Brain microvascular endothelial cell (primary cell): Measurements from ENCODE around the gene FN3KRP.

Experiments
- DNase-seq: peaks from one replicate; pipeline ENCODE4 v3.0.0-alpha.2; 2020
- H3K27ac ChIP-seq: fragments of 250-450 bp; sonication (Bioruptor Pico); 2 replicates; pipeline ENCODE4 v1.5.1; 2020; ENCODE audit warnings: mild to moderate bottlenecking, moderate library complexity
- H3K27me3 ChIP-seq: fragments of 250-450 bp; sonication (Bioruptor Pico); replicated peaks from 2 replicates; pipeline ENCODE4 v1.5.1; 2020; ENCODE audit warnings: mild to moderate bottlenecking
- H3K36me3 ChIP-seq: fragments of 250-450 bp; sonication (Bioruptor Pico); replicated peaks from 2 replicates; pipeline ENCODE4 v1.5.1; 2020; ENCODE audit warnings: mild to moderate bottlenecking
- H3K4me3 ChIP-seq: 2 replicates; pipeline ENCODE4 v1.5.1; 2011; ENCODE audit warnings: low read depth, mild to moderate bottlenecking, control low read depth, low read length, moderate library complexity
- in situ Hi-C: cut with HindIII; loops from 2 replicates; pipeline ENCODE4 v1.10.0; 2017; ENCODE audit warnings: low sequenced_read_pairs, low pct_ligation_motif_present
- TF ChIP-seq, protein P1 (sequence below): IDR thresholded peaks from 2 replicates; pipeline ENCODE4 v1.5.1; 2011; ENCODE audit warnings: low read depth, mild to moderate bottlenecking, moderate library complexity, low read length, control low read depth, inconsistent platforms; ENCODE audit errors: missing control alignments

Gene FN3KRP, protein sequence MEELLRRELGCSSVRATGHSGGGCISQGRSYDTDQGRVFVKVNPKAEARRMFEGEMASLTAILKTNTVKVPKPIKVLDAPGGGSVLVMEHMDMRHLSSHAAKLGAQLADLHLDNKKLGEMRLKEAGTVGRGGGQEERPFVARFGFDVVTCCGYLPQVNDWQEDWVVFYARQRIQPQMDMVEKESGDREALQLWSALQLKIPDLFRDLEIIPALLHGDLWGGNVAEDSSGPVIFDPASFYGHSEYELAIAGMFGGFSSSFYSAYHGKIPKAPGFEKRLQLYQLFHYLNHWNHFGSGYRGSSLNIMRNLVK

DNA sequence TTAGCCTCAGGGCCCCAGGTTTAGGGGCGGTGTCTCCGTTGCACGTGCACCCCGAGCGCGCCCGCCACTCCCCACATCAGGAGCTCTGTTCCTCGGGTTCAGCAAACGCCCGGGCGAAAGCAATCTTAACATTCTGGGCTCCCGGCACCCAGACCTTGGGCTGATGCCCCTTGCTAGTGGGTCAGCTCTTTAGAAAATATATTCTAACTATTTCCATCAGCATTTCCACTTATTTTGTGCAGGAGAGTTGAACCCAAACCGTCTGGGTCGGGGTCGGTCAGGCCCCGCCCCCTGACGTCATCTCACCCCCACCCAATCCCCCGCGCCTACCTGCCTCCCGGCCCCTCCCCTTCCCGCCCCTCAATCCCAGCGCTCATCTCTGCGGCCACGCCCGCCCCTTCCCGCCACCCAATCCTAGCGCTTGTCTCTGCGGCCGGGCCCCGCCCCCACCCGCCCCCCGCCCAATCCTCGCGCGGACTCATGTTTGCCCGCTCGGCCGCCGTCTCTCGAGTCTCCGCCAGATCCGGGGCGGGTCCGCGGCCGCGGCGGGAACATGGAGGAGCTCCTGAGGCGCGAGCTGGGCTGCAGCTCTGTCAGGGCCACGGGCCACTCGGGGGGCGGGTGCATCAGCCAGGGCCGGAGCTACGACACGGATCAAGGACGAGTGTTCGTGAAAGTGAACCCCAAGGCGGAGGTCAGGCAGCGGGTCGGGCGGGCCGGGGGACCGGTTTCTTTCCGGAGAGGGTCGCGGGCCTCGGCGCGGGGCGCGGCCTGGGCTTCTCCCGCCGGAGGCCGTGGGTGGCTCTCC is at the start of gene FN3KRP:
Gene FN3KRP, plus strand, starts transcription at position 504 of the 808 bp plus-strand sequence. Its CDS starts 50 bp downstream, at position 554.
- in situ Hi-C loops, result no loop called here
- H3K4me3 ChIP-seq, result peak within 1 kb of the TSS; percentile 62
- TF ChIP-seq, protein P1, sequence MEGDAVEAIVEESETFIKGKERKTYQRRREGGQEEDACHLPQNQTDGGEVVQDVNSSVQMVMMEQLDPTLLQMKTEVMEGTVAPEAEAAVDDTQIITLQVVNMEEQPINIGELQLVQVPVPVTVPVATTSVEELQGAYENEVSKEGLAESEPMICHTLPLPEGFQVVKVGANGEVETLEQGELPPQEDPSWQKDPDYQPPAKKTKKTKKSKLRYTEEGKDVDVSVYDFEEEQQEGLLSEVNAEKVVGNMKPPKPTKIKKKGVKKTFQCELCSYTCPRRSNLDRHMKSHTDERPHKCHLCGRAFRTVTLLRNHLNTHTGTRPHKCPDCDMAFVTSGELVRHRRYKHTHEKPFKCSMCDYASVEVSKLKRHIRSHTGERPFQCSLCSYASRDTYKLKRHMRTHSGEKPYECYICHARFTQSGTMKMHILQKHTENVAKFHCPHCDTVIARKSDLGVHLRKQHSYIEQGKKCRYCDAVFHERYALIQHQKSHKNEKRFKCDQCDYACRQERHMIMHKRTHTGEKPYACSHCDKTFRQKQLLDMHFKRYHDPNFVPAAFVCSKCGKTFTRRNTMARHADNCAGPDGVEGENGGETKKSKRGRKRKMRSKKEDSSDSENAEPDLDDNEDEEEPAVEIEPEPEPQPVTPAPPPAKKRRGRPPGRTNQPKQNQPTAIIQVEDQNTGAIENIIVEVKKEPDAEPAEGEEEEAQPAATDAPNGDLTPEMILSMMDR, result no peak
- peak; percentile 89 for DNase-seq
- H3K27me3 ChIP-seq, result no peaks in the 10 kb centered on the region
- H3K36me3 ChIP-seq, result no peaks in the 10 kb centered on the region
- peak within 1 kb of the TSS; percentile 43 for H3K27ac ChIP-seq

DNA sequence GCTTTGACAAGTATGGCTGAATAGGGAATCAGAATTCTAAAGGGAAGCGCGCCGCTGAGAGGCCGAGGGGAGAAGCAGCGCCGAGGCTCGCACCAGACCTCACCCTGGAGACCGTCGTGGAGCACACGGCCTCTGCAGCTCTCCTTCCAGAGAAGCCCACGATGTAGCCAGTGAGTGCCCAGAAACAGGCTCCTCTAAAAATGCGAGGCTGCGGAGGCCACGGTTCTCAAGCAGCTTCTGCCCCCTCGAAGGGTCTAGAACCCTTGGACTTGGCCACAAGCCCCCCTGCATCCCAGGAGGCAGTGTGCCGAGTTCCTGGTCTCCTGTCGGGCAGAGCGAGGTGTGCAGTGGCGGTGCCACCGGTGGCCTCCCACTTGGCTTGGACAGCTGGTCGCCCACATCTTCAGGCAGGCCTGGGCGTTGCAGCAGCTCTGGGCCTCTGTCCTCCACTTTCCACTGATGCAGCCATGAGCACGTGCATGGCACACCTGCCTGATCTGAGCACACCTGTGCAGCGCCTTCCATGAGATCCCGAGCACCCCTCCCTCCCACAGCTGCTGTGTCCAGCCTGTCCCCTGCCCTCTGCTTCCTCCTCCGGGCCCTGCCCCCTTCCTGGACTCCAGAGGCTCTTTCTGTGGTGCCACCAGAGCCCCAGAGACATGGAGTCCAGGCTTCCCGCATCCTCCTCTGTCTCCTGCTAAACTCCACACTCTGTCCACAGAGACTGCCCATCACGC is 49.4 kb upstream of the FN3KRP start:
- TF ChIP-seq, protein P1, result no peak
- in situ Hi-C loops, result no loop called here
- H3K27me3 ChIP-seq, result no peaks in the 10 kb centered on the region
- H3K27ac ChIP-seq, result no peak overlapping the region
- no peak overlapping the region for H3K4me3 ChIP-seq
- no peak for DNase-seq
- H3K36me3 ChIP-seq, result no peaks in the 10 kb centered on the region

DNA sequence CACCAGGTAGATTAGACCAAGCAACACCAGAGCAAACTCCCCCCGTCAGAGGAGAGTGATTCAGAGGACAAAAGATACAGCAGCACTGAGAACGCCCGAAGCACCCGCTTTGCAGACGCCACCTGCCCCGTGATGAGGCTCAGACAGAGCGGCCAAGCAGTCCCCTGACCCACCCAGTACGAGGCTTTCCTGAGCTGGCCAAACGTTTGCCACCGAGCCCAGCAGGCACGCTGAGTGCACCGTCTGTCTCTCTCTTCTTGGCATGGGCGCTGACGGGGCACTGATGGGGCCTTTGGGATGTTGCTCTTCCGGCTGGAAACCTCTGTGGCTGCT is 48.9 kb upstream of the FN3KRP start:
- Histone ChIP-seq H3K27me3 (no peaks in the 10 kb centered on the region), H3K27ac (no peak overlapping the region), H3K4me3 (no peak overlapping the region), H3K36me3 (no peaks in the 10 kb centered on the region)
- TF ChIP-seq, protein P1, result no peak
- in situ Hi-C loops, result no loop called here
- DNase-seq, result no peak

DNA sequence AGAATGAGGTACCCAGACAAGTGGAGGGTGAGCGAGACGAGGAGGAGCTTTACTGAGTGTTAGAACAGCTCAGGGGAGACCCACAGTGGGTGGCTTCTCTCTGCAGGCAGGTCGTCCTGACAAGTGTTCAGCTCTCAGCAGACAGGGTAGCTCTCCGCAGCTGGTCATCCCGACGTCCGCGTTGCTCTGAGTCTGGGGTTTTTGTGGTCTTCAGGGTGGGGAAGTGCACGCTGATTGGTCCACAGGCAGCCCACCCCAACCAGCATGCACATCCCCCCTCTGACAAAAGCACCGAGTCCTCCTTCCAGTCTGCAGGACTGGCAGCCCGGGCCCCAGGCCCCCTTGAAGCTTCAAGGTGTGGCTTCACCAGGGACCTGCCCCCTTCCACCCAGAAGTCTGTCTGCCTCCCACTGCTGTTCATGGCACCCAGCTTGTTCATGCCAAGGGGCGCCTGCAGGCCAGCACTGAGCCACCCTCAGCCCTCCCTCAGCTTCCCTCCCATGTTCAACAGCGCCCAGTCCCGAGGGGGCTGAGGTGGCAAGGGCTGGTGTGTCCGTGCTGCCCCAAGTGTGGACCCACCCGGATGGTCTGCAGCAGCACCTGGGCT is 48.4 kb upstream of the FN3KRP start:
- H3K27me3 ChIP-seq, result no peaks in the 10 kb centered on the region
- no peaks in the 10 kb centered on the region for H3K36me3 ChIP-seq
- H3K27ac ChIP-seq, result no peak overlapping the region
- DNase-seq, result no peak
- TF ChIP-seq, protein P1, result no peak
- H3K4me3 ChIP-seq, result no peak overlapping the region
- in situ Hi-C loops, result no loop called here

DNA sequence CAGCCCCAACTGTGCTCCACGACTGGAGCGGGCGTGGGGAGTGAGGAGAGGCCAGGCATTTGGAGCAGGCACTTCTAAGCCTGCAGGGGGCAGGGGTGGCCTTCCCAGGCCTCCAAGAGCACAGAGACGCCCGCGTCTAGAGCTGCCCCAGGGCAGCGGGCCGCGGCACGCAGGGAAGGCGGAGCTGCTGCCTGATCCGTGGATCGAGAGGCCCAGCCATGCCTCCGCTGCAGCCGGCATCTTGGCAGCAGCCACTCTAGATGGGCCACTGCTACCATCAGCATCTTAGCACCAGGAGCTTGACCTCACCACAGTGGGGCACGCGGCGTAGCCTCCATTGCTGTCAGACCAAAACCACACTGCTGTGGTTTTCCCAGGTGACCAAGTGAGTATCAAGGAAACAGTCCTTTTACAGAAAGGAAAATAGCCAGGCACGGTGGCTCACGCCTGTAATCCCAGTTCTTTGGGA is 47.8 kb upstream of the FN3KRP start:
- TF ChIP-seq, protein P1, result peak; percentile 76
- no peaks in the 10 kb centered on the region for H3K27me3 ChIP-seq
- H3K27ac ChIP-seq, result no peak overlapping the region
- no peaks in the 10 kb centered on the region for H3K36me3 ChIP-seq
- in situ Hi-C loops, result no loop called here
- H3K4me3 ChIP-seq, result no peak overlapping the region
- peak; percentile 21 for DNase-seq
